GM18498 (cell line): ENCODE results near the gene PAN3.
"Not testable (repeated sequence)": the region's sequence is repeated elsewhere in the genome, so short reads cannot be mapped to it uniquely, and the experiment has no call there.

Experiments used
- ATAC-seq: cut with Tn5 transposase; IDR thresholded peaks from one replicate; pipeline ENCODE4 v1.9.1; 2021; ENCODE audit warnings: mild to moderate bottlenecking, moderate library complexity; ENCODE audit not compliant: unreplicated experiment

PAN3 gene

DNA sequence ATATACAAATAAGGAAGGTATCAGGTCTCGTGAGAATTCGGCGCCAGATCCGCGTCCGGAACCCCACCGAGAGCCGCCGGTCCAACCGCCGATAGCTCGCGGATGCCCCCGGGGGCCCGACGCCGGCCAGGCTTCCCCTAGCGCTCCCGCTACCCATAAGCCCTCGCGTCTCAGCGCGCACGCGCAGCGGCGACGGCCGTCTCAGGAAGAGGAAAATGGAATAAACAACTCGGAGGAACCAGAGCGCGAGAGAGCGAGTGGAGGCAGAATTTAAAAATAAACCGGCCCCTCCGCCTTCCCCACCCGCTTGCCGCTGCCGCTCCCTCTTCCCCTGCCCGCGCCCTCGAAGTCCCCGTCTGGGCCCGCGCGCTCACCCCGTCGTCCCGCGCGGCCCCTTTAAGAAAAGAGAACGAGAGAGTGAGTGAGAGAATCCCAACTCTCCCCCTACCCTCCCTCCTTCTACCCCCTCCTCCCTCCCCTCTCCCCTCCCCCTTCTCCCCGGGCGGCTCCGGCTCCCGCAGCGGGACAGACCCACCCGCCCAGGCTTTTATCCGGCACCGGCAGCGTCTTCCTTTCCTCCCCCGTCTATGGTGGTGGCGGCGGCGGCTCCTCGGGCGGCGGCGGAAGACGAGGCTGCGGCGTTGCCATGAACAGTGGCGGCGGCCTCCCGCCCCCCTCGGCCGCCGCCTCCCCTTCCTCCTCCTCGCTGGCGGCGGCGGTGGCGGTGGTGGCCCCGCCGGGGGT lies at the start of gene PAN3:
Gene PAN3 (plus strand): TSS at position 534 of the 744 bp plus-strand sequence. CDS start 113 bp downstream, at position 647.
- ATAC-seq: peak; percentile 64

GRCh38 chr13:28089065-28089464 lies 49.3 kb upstream of the PAN3 start:
- ATAC-seq: no peak

DNA sequence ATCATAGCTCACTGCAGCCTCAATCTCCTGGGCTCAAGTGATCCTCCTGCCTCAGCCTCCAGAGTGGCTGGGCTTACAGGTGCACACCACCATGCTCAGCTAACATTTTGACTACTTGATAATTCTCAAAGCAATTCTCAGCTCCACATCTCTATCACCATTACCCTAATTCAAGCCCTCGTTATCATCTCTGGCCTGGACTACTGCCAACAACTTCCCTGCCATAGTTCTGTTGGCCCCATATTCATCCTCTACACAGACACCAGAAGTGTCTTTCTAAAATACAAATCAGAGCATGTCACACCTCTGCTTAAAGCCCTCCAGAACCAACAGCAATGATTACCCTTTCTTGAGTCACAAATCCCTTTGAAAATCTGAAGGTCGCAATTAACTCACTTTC lies 45.9 kb upstream of the PAN3 start:
- no peak for ATAC-seq

- ATAC-seq: no peak
Observed at GRCh38 chr13:28093881-28094280, 44.5 kb upstream of the PAN3 start.

DNA sequence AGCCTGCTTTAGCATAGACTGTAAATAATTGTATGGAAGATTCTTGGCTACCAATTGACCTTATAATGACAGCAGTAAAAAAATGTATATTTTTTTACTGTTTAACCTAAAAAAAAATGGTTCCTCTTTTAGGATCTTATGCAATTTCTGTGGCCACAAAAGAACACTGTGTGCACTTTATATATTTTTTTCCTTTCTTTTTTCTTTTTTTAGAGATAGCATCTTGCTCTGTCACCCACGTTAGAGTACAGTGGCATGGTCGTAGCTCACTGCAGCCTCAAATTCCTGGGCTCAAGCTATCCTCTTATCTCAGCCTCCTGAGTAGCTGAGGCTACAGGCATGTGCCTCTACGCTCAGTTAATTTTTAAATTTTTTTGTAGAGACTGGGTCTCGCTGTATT lies 44.0 kb upstream of the PAN3 start:
- ATAC-seq: no peak

DNA sequence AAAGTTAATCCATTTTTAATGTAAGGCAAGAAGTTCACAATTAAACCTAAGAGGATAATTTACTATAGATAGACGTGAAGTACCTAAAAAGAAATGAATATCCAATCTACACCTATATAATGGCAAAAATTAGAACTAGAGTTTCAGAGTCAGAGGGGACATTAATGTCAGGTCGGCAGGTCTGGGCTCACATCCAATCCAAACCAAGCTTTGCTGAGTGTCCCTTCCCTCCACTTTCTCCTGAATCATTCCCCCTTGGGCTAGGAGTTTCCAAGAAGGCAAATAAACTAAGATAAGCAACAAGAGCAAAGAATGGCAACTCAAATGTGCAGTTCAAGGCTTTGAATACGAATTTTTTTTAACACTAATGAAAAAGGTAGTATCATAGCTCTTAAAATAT lies 40.8 kb upstream of the PAN3 start:
- ATAC-seq: no peak

GRCh38 chr13:28099396-28100149 lies 38.8 kb upstream of the PAN3 start:
- no peak for ATAC-seq

DNA sequence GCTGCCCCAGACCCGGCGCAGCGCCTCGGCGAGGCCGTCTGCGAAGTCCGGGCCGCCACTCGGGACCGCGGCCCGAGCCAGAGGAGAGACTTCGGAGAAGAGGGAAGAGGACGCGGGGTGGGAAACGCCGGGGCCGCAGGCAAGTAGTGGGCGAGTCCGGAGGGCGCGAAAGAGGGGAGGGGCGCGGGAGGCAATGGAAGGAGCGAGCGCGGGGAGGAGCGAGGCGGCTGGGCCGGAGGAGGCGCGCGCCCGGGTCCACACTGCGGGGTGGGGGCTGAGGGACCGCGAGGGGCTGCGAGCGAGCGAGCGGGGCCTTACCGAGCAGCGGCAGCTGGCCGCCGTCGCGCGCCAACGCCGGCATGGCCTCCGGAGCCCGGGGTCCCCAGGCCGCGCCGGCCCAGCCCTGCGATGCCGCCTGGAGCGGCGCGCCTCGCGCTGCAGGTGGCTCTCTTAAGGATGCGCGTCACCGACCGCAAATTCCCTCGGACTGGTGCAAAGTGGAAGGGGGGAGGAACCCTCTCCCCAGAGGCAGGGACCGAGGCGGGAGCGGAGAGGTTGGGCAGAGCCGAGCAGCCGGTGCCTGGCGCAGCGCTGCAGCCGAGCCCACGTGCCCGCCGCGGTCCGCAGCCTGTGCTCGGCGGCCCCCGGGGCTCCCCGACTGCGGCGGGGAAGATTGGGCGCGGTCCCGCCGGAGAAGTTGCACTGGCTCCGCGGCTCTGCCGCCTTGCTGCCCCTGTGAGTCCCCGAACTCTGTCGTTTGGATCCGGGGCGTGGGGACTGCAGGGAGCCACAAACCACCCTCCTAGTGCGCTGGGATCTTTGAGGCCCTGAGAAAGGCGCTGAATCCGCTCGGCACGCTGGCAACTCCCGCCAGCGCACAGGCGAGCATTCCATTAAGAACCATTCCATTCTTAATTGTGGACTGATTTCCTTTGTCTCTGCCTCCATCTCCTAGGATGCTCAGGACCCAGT lies 37.9 kb upstream of the PAN3 start, which contains the start of gene FLT3:
Gene FLT3 (minus strand): TSS at position 427 of the 972 bp plus-strand sequence. CDS start 66 bp downstream, at position 361.
- peak; percentile 61 for ATAC-seq

- ATAC-seq: not testable (repeated sequence)
Observed at GRCh38 chr13:28101886-28102285, 36.5 kb upstream of the PAN3 start.

DNA sequence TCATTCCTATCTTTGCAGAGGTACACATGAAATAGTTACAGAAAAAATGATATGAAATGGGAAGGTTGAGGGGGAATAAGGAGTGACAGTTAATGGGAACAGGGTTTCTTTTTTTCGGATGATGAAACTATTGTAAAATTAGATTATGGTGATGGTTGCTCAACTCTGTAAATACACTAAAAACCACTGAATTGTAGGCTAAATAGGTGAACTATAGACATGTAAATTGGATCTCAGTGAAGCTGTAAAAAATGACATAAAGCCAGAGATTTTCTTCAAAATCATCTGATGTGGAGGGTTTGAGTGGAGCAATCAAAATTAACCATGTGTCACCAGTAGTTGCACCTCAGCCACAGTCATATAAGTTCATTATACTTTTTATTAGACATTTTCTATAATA lies 31.4 kb upstream of the PAN3 start:
- no peak for ATAC-seq

DNA sequence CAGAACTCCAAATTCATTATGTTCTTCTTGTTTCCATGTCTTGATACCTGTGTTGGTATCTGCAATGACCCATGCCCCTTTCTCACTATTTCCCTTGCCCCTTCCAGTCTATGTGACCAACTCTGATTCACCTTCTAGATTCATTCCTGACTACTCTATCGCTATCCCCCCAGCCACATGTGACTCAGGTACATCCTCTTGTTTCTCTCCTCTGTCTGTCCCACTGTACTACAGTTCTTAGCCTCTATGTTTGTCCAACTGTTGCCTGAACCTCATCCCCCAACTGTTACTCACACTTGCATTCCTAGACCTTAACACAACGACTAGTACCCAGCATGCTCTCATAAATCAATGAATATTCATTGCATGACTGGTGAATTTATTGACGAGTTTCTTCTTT lies 27.9 kb upstream of the PAN3 start:
- ATAC-seq: no peak

DNA sequence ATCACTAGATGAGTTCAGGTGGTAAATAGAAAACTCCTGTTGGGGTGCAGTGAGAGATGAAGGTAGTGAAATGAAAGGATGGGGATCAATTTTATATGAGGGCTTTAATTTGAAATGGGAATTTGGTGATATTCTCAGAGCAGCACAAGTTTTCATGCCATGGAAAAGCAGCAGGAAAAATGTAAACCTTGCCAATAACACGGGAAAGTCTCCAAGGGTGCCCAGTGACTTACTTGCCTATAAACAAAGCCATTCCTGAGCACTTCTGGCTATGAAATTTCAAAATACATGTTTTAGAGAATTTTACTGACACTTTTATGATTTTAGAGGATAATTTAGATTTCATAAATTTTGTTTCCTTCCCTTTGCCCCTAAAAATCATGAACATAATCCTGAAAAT lies 21.6 kb upstream of the PAN3 start:
- ATAC-seq: no peak

DNA sequence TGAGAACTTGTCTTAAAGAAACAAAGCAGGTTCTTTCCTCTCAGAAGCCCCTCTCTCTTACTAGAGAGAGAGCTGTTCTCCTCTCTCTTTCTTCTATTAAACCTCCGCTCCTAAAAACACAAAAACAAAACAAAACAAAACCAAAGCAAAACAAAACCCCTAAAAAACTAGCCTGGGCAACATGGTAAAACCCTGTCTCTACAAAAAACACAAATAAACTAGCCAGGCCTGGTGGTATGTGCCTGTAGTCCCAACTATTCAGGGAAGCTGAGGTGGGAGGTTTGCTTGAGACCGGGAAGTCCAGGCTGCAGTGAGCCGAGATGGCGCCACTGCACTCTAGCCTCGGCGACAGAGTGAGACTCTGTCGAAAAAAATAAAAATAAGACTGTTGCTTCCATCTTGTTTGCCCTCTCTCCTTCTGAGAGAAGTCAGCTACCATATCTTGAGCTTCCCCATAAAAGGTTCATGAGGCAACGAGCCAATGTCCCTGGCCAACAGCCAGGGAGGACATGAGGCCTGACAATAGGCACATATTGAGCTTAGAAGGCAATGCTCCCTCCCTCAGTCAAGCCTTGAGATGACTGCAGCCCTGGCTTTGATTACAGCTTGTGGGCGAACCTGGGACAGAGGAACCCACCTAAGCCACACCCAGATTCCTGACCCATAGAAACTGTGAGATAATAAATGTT lies 20.5 kb upstream of the PAN3 start:
- ATAC-seq: no peak

GRCh38 chr13:28120317-28120716 lies 18.0 kb upstream of the PAN3 start:
- no peak for ATAC-seq

- ATAC-seq: no peak
Observed at GRCh38 chr13:28121224-28121623, 17.1 kb upstream of the PAN3 start.

DNA sequence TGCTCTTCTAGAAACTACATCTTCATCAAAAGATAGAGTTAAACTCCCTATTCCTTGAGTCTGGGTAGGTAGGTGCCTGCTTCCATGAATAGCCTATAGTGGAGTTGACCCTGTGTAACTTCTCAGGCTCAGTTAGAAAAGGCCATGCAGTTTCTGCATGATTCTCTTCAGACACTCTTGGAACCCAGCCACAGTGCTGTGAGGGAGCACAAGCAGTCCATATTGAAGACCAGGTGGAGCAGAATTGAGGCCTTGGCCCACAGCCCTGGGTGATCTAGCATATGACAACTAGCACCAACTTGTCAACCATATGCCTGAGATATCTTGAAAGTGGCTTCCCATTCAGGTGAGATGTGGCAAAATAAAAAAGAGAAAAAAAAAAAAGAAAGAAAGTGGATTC lies 10.3 kb upstream of the PAN3 start:
- ATAC-seq: no peak

DNA sequence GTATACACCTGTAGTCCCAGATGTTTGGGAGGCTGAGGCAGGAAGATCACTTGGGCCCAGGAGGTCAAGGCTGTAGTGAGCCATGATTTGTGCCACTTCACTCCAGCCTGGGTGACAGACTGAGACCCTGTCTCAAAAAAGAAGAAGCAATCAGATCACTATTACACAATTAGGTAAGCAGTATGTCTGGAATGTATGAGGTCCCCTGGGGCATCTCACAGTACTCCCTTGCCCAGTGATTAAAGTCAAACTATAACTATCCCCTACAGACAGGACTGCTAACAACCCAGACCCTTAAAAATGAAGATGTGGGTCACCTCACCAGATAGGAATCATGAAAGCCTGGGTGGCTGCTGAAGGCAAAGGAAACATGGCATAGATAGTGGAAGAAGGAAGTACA lies 9.4 kb upstream of the PAN3 start:
- no peak for ATAC-seq

DNA sequence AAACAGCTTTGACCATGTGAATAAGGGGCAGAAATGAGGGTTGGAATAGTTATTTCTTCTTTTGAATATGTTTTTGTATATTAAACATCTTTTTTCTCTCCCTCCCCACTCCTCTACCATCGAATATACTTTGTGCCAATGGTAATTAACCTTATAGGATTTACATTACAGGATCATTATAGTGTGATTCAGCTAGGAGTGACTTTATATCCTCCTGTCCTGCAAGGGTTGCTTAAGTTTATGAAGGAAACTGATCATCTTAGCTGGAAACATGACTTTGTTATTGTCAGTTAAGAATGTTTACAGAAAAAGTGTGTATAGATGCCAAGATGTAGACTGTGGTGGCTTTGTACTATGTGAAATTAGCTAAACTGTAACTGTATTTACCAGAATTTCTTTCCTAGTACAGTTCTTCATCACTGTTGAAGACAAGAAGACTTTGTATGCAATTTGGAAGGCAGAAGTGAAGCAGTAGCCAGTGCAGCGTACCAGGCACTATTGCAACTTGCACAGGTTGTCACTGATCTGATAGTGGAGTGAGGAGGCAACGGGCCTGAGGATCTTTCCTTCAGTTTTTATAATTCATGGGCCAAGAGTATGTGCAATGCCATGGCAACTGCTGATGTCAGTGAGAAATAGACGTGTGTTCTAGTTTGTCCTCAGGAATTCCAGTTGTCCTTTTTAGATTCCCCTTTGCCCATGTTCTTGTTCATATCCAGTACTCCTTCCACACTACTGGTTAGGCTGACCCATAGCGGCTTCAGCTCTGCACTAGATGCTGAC lies 8.2 kb upstream of the PAN3 start:
- no peak for ATAC-seq

GRCh38 chr13:28131646-28132045 lies 6.7 kb upstream of the PAN3 start:
- no peak for ATAC-seq

GRCh38 chr13:28136916-28137315 lies 1.4 kb upstream of the PAN3 start:
- no peak for ATAC-seq
